Lower leg skin (tissue), 3 donors: ENCODE results near the gene NCOA1.

ENCODE experiments used
- POLR2A ChIP-seq, 2 donors: fragments of 450-650 bp; IDR thresholded peaks; one replicate each; pipeline ENCODE4 v1.6.1; 2016 to 2017; ENCODE audit warnings: antibody characterized with exemption in 2 of 2, mild to moderate bottlenecking in 1 of 2, moderate library complexity in 1 of 2
- TF ChIP-seq, protein P1 (sequence below), 3 donors: fragments of 450-650 bp; IDR thresholded peaks; one replicate each; pipeline ENCODE4 v1.5.1; 2016; ENCODE audit warnings: antibody characterized with exemption in 3 of 3, mild to moderate bottlenecking in 3 of 3, moderate library complexity in 2 of 3

DNA sequence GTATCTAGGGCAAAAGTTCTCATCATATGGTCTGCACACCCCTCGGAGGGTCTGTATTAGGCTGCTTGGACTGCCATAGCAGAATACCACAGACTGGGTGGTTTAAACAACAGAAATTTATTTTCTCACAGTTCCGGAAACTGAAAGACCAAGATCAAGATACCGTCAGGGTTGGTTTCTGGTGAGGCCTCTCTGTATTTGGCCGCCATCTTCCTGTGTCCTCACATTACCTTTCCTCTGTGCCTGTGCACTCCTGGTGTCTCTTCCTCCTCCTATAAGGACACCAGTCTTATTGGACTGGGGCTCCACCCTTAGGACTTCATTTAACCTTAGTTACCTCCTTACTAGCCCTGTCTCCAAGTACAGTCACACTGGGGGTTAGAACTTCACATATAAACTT, 132.5 kb downstream of the NCOA1 start:
- no peak for TF ChIP-seq POLR2A (IDR thresholded peaks at IDR 0.05)
- TF ChIP-seq, protein P1, sequence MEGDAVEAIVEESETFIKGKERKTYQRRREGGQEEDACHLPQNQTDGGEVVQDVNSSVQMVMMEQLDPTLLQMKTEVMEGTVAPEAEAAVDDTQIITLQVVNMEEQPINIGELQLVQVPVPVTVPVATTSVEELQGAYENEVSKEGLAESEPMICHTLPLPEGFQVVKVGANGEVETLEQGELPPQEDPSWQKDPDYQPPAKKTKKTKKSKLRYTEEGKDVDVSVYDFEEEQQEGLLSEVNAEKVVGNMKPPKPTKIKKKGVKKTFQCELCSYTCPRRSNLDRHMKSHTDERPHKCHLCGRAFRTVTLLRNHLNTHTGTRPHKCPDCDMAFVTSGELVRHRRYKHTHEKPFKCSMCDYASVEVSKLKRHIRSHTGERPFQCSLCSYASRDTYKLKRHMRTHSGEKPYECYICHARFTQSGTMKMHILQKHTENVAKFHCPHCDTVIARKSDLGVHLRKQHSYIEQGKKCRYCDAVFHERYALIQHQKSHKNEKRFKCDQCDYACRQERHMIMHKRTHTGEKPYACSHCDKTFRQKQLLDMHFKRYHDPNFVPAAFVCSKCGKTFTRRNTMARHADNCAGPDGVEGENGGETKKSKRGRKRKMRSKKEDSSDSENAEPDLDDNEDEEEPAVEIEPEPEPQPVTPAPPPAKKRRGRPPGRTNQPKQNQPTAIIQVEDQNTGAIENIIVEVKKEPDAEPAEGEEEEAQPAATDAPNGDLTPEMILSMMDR (IDR thresholded peaks at IDR 0.05), result no peak
